HG02943 (cell line): ENCODE measurements around the gene VWC2L.

Source experiments
- ATAC-seq: cut with Tn5 transposase; IDR thresholded peaks from one replicate; pipeline ENCODE4 v1.9.1; 2021; ENCODE audit warnings: mild to moderate bottlenecking, low read depth, moderate library complexity; ENCODE audit not compliant: unreplicated experiment

The VWC2L gene

DNA sequence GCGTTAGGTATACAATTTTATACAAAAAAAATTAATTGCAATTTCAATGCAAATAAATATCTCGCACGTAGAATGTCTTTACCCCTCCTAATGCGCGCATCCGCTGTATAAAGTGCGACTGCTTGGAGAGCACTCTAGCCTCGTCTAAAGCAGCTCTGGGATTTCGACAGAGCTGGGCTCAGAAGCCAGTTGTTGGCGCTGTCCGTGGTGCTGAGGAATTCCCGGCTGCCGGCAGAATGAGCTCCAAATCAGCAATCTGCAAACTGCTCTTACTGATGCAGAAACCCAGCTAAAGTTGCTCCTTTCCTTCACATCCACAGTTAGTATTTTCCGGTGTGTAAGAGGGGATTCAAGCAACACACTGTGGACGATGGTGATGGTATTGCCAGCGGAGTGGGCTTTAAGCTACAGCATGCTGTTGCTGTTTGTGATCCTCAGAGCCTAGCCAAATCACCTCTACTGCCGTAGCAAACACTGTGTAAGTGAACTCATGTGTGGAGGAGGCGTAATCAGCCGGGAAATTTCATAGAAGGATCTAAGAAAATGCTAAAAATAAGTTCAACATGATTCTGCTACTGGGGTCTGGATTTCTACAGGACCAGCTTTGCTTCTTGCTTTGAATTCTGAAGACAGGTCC is at the start of gene VWC2L:
Gene VWC2L (plus strand): TSS at position 137 of the 637 bp plus-strand sequence. CDS start 3,140 bp downstream, outside the sequence.
- ATAC-seq: no peak

DNA sequence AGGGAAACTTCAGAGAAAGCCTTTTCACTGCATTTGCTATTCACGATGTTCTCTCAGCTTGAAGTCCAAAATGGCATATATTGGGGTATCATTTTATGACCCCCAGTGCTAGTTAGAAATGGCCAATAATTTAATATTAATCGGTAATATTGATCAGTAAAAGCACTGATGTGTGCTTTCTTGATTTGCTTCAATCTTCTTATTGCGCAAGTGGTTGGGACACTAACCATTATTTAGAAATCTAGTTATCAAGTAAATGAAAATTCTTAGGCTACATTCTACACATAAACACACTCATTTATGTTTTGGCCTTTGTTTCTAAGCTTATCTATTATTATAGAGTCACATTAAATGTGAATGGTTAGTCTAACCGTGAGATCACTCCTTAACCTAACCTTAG is 49.7 kb upstream of the VWC2L start:
- ATAC-seq: no peak

DNA sequence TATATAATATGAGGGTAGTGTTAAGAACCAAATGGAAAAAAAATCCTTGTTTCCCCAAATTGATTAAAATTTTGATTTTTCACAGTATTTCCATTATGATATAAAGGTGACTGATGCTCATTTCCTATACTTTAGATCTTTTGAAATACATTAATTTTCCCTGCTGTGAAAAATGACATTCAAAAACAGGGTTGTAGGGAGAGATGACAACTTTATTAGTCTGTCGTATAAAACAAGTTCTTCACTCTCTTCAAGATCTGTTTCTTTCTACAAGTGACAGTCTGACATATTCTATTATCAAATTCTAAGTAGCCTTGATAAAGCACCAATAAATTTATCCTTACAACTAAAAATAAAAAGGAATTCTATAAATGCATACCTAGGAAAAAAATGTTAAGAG is 45.3 kb upstream of the VWC2L start:
- ATAC-seq: no peak

DNA sequence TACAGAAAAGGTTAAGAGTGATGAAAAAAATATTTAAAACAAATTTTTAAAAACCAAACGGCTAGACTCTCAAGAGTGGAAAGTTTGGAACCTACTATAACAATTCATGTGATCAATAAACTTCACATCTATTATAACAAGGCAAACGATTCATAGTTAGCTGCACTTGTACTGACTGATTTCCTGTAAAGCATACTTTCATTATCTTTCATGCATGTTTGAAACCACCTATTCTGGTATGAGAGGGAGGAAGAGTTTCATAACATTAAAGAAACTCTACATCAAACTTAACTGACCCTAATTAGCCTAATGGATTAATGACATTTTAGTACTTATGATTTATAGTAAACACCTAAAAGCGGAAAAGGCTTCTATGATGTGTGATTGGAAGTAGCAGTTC is 43.7 kb upstream of the VWC2L start:
- no peak for ATAC-seq

DNA sequence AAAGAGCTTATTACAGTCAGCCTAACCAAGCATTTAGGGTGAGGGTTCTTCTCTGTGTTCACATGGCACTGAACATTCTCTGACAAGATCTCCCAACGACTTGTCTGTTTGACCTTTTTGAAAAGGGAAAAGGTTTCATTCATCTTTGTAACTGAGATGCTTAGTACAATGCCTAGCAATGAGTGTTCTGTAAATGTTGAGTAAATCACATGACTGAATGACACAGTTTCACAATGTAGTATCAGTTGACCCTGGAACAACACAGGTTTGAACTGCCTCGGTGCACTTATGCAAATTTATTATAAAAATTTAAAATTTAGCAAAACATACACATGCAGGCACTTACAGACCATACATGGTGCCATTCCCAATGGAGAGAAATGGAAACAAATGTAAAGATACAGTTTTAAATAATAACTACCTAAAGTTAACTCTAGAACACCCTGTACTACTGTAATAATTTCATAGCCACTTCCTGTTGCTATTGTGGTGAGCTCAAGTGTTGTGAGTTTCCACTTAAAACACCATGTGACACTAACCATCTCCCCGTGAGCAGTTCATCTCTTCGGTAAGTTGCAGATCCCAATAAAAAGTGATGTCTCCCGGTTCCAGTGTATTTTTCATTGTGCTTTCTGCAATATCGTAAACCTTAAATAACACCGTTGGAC is 34.1 kb upstream of the VWC2L start:
- no peak for ATAC-seq

DNA sequence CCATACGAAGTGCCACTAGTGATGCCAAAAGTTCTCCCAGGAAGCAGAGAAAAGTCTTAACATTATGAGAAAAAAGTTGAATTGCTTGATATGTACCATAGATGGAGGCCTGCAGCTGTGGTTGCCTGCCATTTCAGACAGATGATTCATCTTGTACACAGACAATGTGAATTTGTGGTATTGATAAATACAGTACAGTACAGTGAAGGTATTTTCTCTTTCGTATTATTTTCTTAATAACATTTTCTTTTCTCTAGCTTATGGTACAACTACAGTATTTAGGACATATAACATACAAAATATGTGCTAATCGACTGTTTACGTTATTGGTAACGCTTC is 33.6 kb upstream of the VWC2L start:
- ATAC-seq: no peak

DNA sequence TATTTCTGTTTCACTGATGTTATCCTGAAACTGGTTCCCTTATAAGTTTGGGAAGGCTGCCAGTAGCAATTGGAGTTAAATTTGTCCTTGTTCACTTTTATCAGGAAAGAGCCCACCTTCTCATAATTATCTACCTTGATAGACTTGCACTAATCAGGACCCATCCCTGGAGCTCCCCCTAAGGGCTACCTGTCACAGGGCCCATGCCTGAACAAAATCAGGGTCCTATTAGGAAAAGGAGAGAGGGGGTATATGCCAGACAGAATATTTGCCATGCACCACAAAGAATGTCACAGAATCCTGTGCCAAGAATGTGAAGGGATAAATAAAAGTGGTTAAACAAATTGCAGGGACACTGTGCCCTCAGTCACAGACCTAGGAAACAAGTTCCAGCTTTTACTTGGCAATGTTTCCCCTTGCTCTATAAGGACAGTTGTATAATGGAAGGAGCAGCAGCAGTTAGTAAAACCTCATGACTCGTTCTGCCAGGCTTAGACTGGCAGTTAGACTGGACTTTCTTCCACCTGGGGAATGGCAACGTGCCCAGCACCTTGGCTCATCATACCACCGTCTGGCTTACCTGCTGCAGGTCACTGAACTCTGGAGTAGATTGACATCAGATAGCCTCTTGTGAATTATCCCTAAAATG is 32.3 kb upstream of the VWC2L start:
- ATAC-seq: no peak

DNA sequence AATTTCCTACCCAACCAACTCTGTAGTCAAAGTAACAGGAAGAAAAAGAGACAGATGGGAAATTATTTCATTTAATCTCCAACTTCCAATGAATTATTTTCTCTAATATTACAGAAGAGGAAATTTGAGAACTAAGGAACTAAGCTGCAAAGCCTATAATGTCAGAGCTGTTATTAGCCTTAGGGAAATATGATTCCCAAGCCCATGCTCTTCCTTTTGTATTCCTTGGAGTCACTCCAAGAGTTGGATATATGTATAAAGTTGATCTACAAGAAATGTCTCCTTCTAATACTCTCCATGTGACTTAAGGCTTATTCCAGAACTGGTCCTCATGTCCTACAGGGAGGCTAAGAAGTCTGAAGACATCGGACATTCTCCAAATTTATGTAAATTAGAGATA is 31.6 kb upstream of the VWC2L start:
- no peak for ATAC-seq

DNA sequence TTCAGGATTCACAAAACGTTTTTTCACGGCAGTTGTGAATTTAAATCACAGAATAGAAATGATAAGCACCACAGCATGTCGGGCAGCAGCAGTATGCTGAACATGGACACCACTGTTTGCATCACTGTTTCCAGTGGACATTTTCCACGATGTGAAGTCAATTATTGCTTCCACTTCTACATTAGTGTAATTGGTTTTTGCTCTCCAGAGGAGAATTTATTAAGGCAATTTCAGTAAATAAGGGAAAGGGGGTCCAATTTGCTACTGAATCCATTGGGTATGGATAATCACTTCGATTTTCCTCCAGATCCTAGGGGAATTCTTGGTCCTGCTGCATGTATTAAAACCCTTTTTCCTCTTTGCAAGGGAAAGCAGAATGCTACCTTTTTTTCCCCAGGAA is 30.2 kb upstream of the VWC2L start:
- ATAC-seq: no peak

DNA sequence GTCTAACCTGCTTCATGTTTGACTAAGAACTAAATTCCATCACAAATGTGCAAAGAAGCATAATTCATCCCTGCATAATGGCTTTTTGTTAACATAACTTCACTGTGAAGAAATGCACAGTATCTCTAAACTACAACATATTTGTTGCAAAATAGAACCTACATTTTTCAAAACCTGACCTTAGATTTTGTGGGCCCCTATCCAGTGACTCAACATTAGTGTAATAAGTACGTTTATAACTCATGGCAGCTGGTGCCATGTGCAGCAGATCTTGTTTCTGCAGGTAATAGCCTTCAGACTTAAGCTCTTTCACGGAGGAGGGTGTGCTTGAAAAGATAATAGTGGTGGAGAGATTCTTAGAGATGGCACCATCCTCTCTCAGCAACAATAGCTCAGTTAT is 28.6 kb upstream of the VWC2L start:
- ATAC-seq: no peak

DNA sequence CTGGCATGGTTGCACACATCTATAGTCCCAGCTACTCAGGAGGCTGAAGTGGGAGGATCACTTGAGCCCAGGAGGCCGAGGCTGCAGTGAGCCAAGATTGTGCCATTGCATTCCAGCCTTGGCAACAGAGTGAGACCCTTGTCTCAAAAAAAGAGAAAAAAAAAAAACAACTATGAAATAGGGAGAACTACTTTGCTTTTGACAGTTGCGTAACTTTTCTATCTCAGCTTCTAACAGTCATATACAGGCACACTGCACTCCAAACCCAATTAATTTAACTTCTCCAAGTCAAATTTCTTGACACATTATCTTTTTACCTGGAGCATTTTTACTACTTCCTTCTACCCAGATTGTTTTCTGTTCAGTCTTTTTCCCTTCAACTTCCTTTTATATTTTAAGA is 24.1 kb upstream of the VWC2L start:
- ATAC-seq: no peak

DNA sequence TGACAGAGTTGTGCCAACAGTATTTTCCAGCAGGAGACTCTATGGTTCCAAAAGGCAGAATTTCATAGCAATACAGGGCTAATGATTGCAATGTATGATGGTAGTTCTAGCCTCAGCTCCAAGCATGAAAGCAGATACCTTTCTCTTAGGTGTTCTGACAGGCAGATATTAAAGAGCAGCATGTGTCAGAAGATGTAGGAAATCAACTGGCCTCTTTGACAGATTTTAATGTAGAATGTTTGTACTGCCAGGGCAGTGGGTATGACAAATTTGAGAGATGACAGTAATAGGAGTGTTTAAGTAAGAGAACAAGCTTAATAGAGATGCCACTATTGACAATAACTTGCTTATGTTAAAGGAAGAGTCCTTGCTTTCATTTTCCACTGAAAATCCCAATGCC is 21.5 kb upstream of the VWC2L start:
- ATAC-seq: no peak

DNA sequence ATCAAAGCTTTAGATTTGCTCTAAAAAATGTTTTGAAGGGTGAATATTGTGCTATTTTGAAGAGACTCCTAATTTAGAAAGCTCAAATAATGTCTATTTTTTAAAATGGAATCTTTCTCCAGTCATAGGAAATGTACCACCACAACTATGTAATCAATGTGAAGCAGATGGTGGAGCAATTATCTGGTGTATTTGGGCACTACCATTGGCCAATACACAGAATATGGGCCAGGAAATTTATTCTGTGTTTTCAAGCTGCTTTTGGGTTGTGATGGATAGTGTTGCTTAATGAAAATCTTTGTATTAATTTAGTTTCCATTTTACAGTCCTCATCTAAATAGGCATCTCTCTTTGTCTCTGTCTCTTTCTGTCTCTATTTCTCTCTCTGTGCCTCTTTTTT is 17.1 kb upstream of the VWC2L start:
- no peak for ATAC-seq

DNA sequence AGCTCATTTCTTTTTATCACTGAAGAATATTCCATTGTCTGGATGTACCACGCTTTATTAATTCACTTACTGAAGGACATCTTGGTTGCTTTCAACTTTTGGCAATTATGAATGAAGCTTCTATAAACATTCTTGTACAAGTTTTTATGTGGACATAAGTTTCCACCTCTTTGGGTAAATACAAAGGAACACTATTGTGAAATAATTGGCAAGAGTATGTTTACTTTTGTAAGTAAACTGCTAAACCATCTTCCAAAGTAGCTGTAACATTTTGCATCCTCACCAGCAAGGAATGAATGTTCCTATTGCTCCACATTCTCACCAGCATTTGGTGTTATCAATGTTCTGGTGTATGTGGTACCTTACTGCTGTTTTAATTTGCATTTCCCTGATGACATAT is 15.8 kb upstream of the VWC2L start:
- ATAC-seq: no peak

DNA sequence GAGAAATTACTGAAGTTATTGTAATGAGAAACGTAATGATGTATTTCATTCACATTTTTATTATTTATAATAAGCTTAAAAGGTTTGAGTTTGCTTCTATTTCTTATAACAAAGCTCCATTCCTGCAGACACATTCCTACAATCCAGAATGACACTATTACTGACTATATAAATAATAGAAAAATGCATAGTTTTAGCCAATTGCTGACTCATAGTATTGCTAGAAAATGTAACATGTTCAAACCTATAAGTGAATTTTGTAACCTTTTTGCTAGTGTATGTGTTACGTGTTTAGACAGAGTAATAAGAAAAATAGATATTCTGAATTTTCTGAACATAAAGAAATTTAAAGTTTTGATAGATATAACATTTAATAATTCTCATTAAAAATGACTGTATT is 9.3 kb upstream of the VWC2L start:
- ATAC-seq: no peak

DNA sequence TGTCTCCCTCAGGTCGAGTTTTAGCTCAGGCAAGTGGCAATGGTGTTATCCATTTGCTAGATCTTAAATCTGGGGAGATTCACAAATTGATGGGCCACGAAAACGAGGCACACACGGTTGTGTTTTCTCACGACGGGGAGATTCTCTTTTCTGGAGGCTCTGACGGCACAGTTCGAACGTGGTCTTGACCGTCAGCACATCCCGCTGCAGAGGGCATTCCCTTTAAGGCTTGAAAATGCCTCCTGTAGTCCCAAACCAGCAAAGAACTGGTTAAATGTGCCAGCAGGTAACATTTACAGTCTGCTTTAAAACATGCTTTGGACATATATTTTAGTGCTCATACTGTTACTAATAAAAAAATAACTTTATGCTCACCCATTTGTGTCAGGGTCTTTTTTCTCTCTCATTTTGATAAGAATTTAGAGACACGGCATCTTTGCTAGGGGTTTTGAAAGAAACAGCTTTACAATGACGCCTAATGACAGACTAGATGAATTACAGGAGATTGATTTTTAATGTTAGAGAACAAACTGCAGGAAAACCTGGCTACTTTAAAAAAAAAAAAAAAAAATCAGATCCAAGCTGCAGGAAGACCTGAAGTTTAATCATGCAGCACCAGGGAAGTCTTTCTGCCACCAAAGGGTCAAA is 602 bp upstream of the VWC2L start:
- no peak for ATAC-seq

DNA sequence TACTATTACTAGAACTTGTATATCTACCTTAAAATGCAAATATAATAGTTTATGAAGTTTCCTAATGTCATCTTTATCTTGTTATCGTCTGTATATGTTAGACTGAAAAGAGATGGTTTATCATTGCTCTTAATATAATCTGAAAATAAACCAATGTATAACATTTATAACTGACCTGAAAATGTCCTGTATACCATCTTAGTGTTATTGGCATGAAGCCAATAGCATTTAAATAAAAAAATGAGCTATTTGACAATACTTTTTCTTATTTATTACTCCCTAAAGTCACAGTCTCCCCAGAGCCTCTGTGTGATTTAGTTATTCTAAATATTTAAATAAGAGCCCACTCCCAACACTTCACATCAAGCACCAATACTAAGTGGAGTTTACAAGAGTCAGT is 1.8 kb downstream of the VWC2L start:
- no peak for ATAC-seq

DNA sequence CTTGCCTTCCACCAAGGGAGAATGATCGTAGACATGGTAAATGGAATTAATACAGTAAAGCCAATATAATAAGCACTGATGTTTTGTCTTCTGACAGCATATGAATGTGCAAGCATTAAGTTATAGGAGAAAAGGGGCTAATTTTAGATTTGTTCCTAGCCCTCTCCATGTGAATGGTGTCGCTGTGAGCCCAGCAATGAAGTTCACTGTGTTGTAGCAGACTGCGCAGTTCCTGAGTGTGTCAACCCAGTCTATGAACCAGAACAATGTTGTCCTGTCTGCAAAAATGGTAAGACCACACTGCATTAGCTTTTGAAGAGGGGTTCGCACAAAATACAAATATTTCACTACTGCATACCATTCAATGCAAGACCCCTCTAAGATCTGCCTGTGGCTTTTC is 25.6 kb downstream of the VWC2L start:
- no peak for ATAC-seq

DNA sequence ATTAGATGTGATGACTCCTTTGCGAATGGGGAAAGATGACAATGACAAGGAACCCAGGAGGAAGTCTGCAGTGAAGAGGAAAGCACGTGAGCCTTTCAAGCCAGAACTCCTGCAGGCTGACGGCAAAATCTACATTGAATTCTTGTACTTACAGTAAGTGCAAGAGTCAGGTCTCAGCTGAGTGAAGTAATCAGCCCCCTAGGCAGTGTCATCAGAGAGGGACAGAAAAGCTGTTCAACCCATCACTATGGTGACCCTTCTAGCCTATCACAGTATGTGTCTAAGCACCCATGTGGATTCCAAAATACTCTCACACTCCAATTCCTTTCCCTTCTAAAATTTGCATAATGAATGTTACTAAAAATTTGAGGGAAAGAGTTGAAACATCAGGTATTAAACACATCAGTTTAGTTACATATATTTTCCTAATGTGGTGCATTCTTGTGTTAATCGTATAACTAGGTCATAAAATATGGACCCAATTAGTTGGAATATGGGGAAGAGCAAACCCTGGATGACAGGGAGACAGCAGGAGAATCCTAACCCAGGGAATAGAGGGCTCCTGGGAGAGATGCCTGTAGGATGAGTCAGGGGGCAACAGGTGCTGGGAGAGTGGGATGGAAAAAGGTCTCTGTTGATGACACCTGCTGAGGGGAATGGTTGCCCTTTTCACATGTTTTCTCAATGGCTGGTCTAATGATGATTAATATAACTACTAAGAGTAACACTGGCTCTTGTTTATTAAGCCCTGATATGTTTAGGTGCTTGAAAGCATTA is 39.5 kb downstream of the VWC2L start:
- no peak for ATAC-seq

DNA sequence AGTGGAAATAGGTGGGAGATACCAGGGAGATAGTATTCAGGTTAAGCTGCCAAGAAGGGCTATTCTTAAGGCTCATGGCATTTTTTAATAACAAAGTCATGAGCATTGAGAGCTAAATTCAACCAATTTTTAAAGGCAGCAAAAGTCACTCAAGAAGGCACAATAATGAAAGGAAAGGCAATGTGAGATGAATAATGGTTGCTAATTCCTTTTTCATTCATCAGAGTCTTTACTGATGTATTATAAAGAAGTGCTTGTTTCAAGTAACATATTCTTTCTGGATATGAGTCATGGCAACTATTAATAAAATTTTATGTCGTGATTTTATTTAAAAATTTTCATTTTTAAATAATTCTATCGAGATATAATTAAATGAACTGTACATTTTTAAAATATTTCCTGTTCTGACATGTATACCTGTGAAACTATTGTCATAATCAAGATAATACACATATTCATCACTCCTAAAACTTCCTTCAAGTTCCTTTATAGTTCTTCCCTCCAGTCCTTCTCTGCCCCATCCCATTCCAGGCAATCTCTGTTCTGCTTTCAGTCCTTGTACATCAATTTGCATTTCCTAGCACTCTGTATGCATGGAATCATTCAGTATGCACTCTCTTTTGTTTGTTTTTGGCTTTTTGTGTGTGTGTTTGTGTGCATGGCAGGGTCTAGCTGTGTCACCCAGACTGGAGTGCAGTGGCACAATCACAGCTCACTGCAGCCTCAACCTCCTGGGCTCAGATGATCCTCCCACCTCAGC is 40.8 kb downstream of the VWC2L start:
- no peak for ATAC-seq
